GM23248 (cell line): ENCODE measurements around the gene MPZL2. TPM values are rescaled to one million over a fixed set of nuclear protein-coding genes. Genes with fewer than 3 reads are reported as not detected.

Experiments used
- DNase-seq: peaks from one replicate; pipeline ENCODE4 v3.0.0-alpha.2; 2015
- H2AFZ ChIP-seq: fragments of 200-600 bp; sonication (generic); 2 replicates; pipeline ENCODE4 v1.6.1; 2016; ENCODE audit warnings: antibody characterized with exemption
- H3F3A ChIP-seq: fragments of 200-600 bp; sonication (generic); 2 replicates; pipeline ENCODE4 v1.6.1; 2016; ENCODE audit warnings: mild to moderate bottlenecking, antibody characterized with exemption, mixed run types; ENCODE audit not compliant: insufficient read depth
- H3K27ac ChIP-seq: fragments of 200-600 bp; sonication (generic); 2 replicates; pipeline ENCODE4 v1.5.1; 2016; ENCODE audit warnings: mild to moderate bottlenecking
- H3K27me3 ChIP-seq: fragments of 200-600 bp; sonication (generic); replicated peaks from 2 replicates; pipeline ENCODE4 v1.6.1; 2016; ENCODE audit warnings: mild to moderate bottlenecking; ENCODE audit not compliant: insufficient read depth
- H3K36me3 ChIP-seq: fragments of 200-600 bp; sonication (generic); 2 replicates; pipeline ENCODE4 v1.6.1; 2016; ENCODE audit warnings: low read depth, mild to moderate bottlenecking
- H3K4me1 ChIP-seq: fragments of 200-600 bp; sonication (generic); 2 replicates; pipeline ENCODE4 v1.6.1; 2016; ENCODE audit warnings: mild to moderate bottlenecking; ENCODE audit not compliant: insufficient read depth
- H3K4me2 ChIP-seq: fragments of 200-600 bp; sonication (generic); one replicate; pipeline ENCODE4 v1.6.1; 2016; ENCODE audit warnings: mild to moderate bottlenecking; ENCODE audit not compliant: unreplicated experiment
- H3K4me3 ChIP-seq: fragments of 200-600 bp; sonication (generic); 2 replicates; pipeline ENCODE4 v1.5.1; 2016; ENCODE audit warnings: mild to moderate bottlenecking
- H3K79me2 ChIP-seq: fragments of 200-600 bp; sonication (generic); 2 replicates; pipeline ENCODE4 v1.6.1; 2016; ENCODE audit warnings: mild to moderate bottlenecking; ENCODE audit not compliant: insufficient read depth
- H3K9ac ChIP-seq: fragments of 200-600 bp; sonication (generic); 2 replicates; pipeline ENCODE4 v1.6.1; 2016; ENCODE audit warnings: mild to moderate bottlenecking
- H3K9me2 ChIP-seq: fragments of 200-600 bp; sonication (generic); 2 replicates; pipeline ENCODE4 v1.6.1; 2016; ENCODE audit warnings: mixed run types, mild to moderate bottlenecking, moderate library complexity; ENCODE audit not compliant: insufficient read depth
- H3K9me3 ChIP-seq: fragments of 200-600 bp; sonication (generic); one replicate; pipeline ENCODE4 v1.6.1; 2017; ENCODE audit warnings: low read depth
- H4K20me1 ChIP-seq: fragments of 200-600 bp; sonication (generic); 2 replicates; pipeline ENCODE4 v1.6.0; 2016; ENCODE audit not compliant: insufficient read depth
- EZH2 ChIP-seq: fragments of 200-600 bp; sonication (generic); IDR thresholded peaks from 2 replicates; pipeline ENCODE4 v1.6.1; 2018; ENCODE audit warnings: antibody characterized with exemption, mild to moderate bottlenecking; ENCODE audit not compliant: insufficient read depth, poor library complexity, severe bottlenecking
- EZH2phosphoT487 ChIP-seq: fragments of 200-600 bp; sonication (generic); IDR thresholded peaks from 2 replicates; pipeline ENCODE4 v1.6.1; 2018; ENCODE audit warnings: antibody characterized with exemption, moderate library complexity, mild to moderate bottlenecking, low read depth; ENCODE audit not compliant: insufficient read depth
- WGBS, 2 experiments: methylation state at CpG; one replicate each; pipeline ENCODE4 v1.1.6; 2015 to 2017; ENCODE audit warnings: low lambda C conversion rate in 2 of 2, low coverage in 1 of 2; ENCODE audit errors: missing lambda C conversion rate in 2 of 2; 5-methylcytosine and 5-hydroxymethylcytosine counted together
- in situ Hi-C: fragments of 300-500 bp; cut with MboI; formaldehyde crosslinking; loops from 2 replicates; pipeline ENCODE4 v1.15.0; 2020
- polyA plus RNA-seq: library from polyadenylated mRNA; unstranded; fragments of >200 nt; fragmentation: Nextera tagmentation; extraction: Ambion mirVana; gene quantifications from 2 replicates; pipeline ENCODE4 v1.2.1, GENCODE V29; 2016
- total RNA-seq: library from RNA; depleted of rRNA; stranded (reverse); fragments of >200 nt; shearing (Covaris generic); gene quantifications from 2 replicates; pipeline ENCODE4 v1.2.3, GENCODE V29; 2014

MPZL2 gene
- total and polyA plus RNA-seq, 2 experiments from 2014 or later = not detected

DNA sequence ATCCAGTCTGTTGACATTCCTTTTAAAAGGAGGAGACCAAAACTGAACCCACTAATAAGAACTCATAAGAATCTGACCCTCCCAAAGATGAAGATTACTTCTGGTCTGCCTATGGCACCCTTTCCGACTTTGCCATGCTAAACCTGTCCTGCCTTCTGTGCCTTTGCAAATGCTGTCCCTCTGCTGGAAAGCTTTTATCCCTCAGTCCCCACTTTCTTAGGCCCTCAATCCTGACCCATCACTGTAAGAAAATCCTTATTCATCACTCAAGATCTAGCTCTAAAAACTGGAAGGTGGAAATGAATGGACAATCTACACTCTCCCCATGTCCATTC lies 22.4 kb downstream of the MPZL2 start:
- H3K9me2 ChIP-seq = no peaks in the 10 kb centered on the region
- in situ Hi-C loops = no loop called here
- TF ChIP-seq EZH2 = no peak
- no peak for TF ChIP-seq EZH2phosphoT487
- no peaks in the 10 kb centered on the region for H3F3A ChIP-seq
- no peak overlapping the region for H3K27ac ChIP-seq
- no peaks in the 10 kb centered on the region for H3K36me3 ChIP-seq
- H3K9ac ChIP-seq = no peak overlapping the region
- WGBS, 2 experiments = 33 to 45% methylated on average over 1 of the region's 1 CpG
- H4K20me1 ChIP-seq = no peaks in the 10 kb centered on the region
- H3K9me3 ChIP-seq = no peaks in the 10 kb centered on the region
- H2AFZ ChIP-seq = no peak overlapping the region
- no peak overlapping the region for H3K4me3 ChIP-seq
- H3K4me2 ChIP-seq = no peak overlapping the region
- no peaks in the 10 kb centered on the region for H3K79me2 ChIP-seq
- DNase-seq = no peak
- peaks cover 7% of the 10 kb centered on the region for H3K4me1 ChIP-seq
- H3K27me3 ChIP-seq = no peaks in the 10 kb centered on the region; the same call in 1 of the 2 replicates

DNA sequence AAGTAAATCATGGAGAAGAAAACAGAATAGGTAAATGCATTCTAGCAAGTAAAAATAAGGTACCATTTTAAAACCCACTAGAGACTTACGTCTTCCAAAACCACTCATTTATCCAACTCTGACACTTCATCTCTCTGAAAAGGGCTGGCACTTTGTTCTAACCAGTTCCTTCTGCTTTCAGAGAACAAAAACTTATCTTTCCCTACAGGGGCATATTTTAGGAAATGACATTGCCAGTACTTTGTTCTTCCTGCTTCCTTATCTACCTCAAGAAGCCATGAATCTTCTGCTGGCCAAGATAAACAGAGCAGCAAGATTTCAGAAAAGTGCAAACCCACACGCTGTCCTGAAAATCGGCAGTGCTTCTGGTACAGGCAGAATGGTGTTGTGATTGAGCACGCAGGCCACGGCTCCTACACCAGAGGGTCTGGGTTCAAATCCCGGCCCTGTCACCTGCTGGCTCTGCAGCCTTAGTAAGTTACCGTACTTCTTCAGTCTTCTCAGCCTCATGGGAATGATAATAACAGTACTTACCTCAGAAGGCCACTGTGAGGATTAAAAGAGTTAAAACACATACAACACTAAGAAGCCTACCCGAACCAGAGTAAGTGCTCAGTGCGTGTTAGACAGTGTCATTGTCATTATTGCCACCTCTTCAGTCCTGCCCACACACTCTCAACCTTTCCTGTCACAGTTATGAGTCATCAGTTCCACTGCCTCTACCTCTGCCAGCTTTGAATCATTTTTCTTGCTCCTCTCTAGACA lies 22.9 kb downstream of the MPZL2 start:
- H3K4me1 ChIP-seq = peaks cover 7% of the 10 kb centered on the region
- in situ Hi-C loops = no loop called here
- no peak overlapping the region for H3K27ac ChIP-seq
- no peaks in the 10 kb centered on the region for H3K79me2 ChIP-seq
- DNase-seq = peak; percentile 69
- no peak overlapping the region for H3K9ac ChIP-seq
- no peak overlapping the region for H2AFZ ChIP-seq
- H3K27me3 ChIP-seq = peaks cover under 1% of the 10 kb centered on the region
- no peak overlapping the region for H3K4me2 ChIP-seq
- H3K36me3 ChIP-seq = no peaks in the 10 kb centered on the region
- no peaks in the 10 kb centered on the region for H3K9me2 ChIP-seq
- H4K20me1 ChIP-seq = no peaks in the 10 kb centered on the region
- no peaks in the 10 kb centered on the region for H3K9me3 ChIP-seq
- no peaks in the 10 kb centered on the region for H3F3A ChIP-seq
- H3K4me3 ChIP-seq = no peak overlapping the region
- TF ChIP-seq EZH2phosphoT487 (no peak), EZH2 (no peak)
- WGBS, 2 experiments = 51 to 52% methylated on average over 9 of the region's 9 CpGs

DNA sequence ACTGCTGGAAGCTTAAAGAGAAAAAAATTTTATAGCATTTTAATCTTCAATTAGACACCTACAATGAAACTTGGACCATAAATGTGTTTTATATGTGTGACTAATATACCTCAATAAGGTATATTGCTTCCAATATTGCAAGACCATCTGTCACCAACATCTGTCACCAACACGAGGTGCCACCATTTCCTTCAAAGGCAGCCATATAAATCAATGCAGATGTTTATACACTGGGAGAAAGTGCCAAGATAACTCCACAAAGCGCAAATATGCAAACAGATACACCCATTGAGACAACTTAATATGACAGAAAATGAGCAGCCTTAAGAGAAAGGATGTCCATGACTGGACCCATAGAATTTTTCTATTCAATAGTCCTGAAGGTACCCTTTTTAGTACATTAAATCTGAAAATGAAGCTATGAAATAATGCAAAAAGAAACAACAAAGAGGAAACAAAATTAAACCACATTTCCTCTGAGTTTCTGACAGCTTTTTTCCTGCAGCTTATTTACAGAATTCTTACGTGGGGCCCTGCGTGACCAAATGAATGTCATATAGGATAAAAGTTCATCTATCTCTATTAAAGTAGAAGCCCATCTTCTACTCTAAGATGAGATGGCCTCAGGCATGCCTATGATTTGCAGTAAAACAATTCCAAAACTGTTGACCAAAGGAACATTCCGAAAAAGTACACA lies 24.4 kb downstream of the MPZL2 start:
- H3K9me2 ChIP-seq = no peaks in the 10 kb centered on the region
- no peaks in the 10 kb centered on the region for H3K79me2 ChIP-seq
- no peaks in the 10 kb centered on the region for H3K9me3 ChIP-seq
- no peaks in the 10 kb centered on the region for H3F3A ChIP-seq
- WGBS, 2 experiments = 69 to 72% methylated on average over 5 of the region's 5 CpGs
- peaks cover 7% of the 10 kb centered on the region for H3K4me1 ChIP-seq
- H2AFZ ChIP-seq = no peak overlapping the region
- no peaks in the 10 kb centered on the region for H3K36me3 ChIP-seq
- H4K20me1 ChIP-seq = no peaks in the 10 kb centered on the region
- H3K27ac ChIP-seq = no peak overlapping the region
- DNase-seq = no peak
- in situ Hi-C loops = no loop called here
- H3K27me3 ChIP-seq = peaks cover 13% of the 10 kb centered on the region
- no peak overlapping the region for H3K9ac ChIP-seq
- no peak overlapping the region for H3K4me2 ChIP-seq
- no peak overlapping the region for H3K4me3 ChIP-seq
- TF ChIP-seq EZH2 = no peak
- no peak for TF ChIP-seq EZH2phosphoT487

DNA sequence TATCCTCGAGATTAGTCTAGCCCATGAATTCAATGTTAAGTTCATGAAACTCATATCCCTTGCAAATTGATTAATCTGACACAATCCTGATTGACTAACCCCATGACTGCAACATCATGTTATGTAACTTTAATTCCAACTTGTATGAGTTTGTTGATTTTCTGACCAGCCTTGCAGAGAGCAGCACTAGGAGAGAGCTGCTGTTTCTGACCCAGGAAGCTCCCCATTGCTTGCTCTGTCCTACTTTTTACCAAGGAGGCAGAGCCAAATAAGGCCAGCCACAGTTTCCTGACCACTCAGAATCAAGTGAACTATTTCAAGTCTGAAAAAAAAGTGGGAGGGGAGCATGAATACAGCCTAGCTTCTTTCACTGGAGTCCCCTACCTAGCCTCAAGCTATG lies 25.2 kb downstream of the MPZL2 start:
- no peaks in the 10 kb centered on the region for H3F3A ChIP-seq
- no peak overlapping the region for H3K9ac ChIP-seq
- DNase-seq = no peak
- H4K20me1 ChIP-seq = no peaks in the 10 kb centered on the region
- H3K27ac ChIP-seq = no peak overlapping the region
- H3K9me2 ChIP-seq = no peaks in the 10 kb centered on the region
- peaks cover 7% of the 10 kb centered on the region for H3K4me1 ChIP-seq
- H3K79me2 ChIP-seq = no peaks in the 10 kb centered on the region
- in situ Hi-C loops = no loop called here
- H3K36me3 ChIP-seq = no peaks in the 10 kb centered on the region
- H3K4me3 ChIP-seq = no peak overlapping the region
- no peak overlapping the region for H2AFZ ChIP-seq
- no peaks in the 10 kb centered on the region for H3K9me3 ChIP-seq
- 67 to 70% methylated on average over 1 of the region's 1 CpG for WGBS, 2 experiments
- TF ChIP-seq EZH2 (no peak), EZH2phosphoT487 (no peak)
- H3K27me3 ChIP-seq = peaks cover 18% of the 10 kb centered on the region
- H3K4me2 ChIP-seq = no peak overlapping the region
